SJSA1 (cell line): ENCODE data around the gene SHROOM3. TPM values are rescaled to one million over a fixed set of nuclear protein-coding genes. Genes with fewer than 3 reads are reported as not detected.
"Not testable (repeated sequence)": the region's sequence is repeated elsewhere in the genome, so short reads cannot be mapped to it uniquely, and the experiment has no call there.

Experiments used
- DNase-seq, 2 experiments: peaks; one replicate each; pipeline ENCODE4 v3.0.0-alpha.2; 2015 to 2020; ENCODE audit warnings: low spot score in 2 of 2, low read depth in 1 of 2
- H3K27ac ChIP-seq: fragments of 250-450 bp; sonication (Bioruptor Pico); 2 replicates; pipeline ENCODE4 v1.5.1; 2020; ENCODE audit warnings: mild to moderate bottlenecking, moderate library complexity
- H3K27me3 ChIP-seq: fragments of 250-450 bp; sonication (Bioruptor Pico); replicated peaks from 2 replicates; pipeline ENCODE4 v1.5.1; 2020; ENCODE audit warnings: mild to moderate bottlenecking, moderate library complexity
- H3K36me3 ChIP-seq: fragments of 250-450 bp; sonication (Bioruptor Pico); 2 replicates; pipeline ENCODE4 v1.5.1; 2020; ENCODE audit warnings: mild to moderate bottlenecking
- H3K4me1 ChIP-seq: fragments of 250-450 bp; sonication (Bioruptor Pico); replicated peaks from 2 replicates; pipeline ENCODE4 v1.6.1; 2021; ENCODE audit warnings: mild to moderate bottlenecking
- H3K4me3 ChIP-seq: fragments of 250-450 bp; sonication (Bioruptor Pico); 2 replicates; pipeline ENCODE4 v1.5.1; 2020; ENCODE audit warnings: mild to moderate bottlenecking
- H3K9me3 ChIP-seq: fragments of 250-450 bp; sonication (Bioruptor Pico); replicated peaks from 2 replicates; pipeline ENCODE4 v1.5.1; 2020; ENCODE audit warnings: mild to moderate bottlenecking
- total RNA-seq: library from RNA; depleted of rRNA; stranded (reverse); fragments of >200 nt; shearing (Covaris generic); gene quantifications from 2 replicates; pipeline ENCODE4 v1.2.3, GENCODE V29; 2014

Gene SHROOM3
- total RNA-seq, 1 experiment from 2014 or later: 18.7 TPM

- H3K4me1 ChIP-seq: peaks cover 12% of the 10 kb centered on the region
- H3K36me3 ChIP-seq: no peaks in the 10 kb centered on the region
- H3K27ac ChIP-seq: no peak overlapping the region
- H3K4me3 ChIP-seq: no peak overlapping the region
- no peaks in the 10 kb centered on the region for H3K9me3 ChIP-seq
- H3K27me3 ChIP-seq: no peaks in the 10 kb centered on the region
- DNase-seq: no peak
Observed at GRCh38 chr4:76596713-76597112, 161.7 kb downstream of the SHROOM3 start.

GRCh38 chr4:76597423-76597979, 162.5 kb downstream of the SHROOM3 start:
- DNase-seq: no peak
- no peak overlapping the region for H3K27ac ChIP-seq
- no peak overlapping the region for H3K4me3 ChIP-seq
- H3K27me3 ChIP-seq: no peaks in the 10 kb centered on the region
- peaks cover 9% of the 10 kb centered on the region for H3K4me1 ChIP-seq
- H3K36me3 ChIP-seq: no peaks in the 10 kb centered on the region
- H3K9me3 ChIP-seq: no peaks in the 10 kb centered on the region

- DNase-seq: no peak
- H3K27ac ChIP-seq: no peak overlapping the region
- no peaks in the 10 kb centered on the region for H3K9me3 ChIP-seq
- peaks cover 7% of the 10 kb centered on the region for H3K4me1 ChIP-seq
- no peaks in the 10 kb centered on the region for H3K27me3 ChIP-seq
- H3K4me3 ChIP-seq: no peak overlapping the region
- no peaks in the 10 kb centered on the region for H3K36me3 ChIP-seq
Observed at GRCh38 chr4:76600447-76600846, 165.4 kb downstream of the SHROOM3 start.

- no peak for DNase-seq
- Histone ChIP-seq H3K4me3 (no peak overlapping the region), H3K27me3 (no peaks in the 10 kb centered on the region), H3K36me3 (no peaks in the 10 kb centered on the region), H3K4me1 (peaks cover 12% of the 10 kb centered on the region), H3K9me3 (no peaks in the 10 kb centered on the region), H3K27ac (no peak overlapping the region)
Observed at GRCh38 chr4:76601791-76602190, 166.8 kb downstream of the SHROOM3 start.

- Histone ChIP-seq H3K4me3 (no peak overlapping the region), H3K27ac (no peak overlapping the region), H3K27me3 (no peaks in the 10 kb centered on the region), H3K36me3 (no peaks in the 10 kb centered on the region), H3K4me1 (peaks cover 38% of the 10 kb centered on the region), H3K9me3 (no peaks in the 10 kb centered on the region)
- no peak for DNase-seq
Observed at GRCh38 chr4:76605099-76605563, 170.1 kb downstream of the SHROOM3 start.

- Histone ChIP-seq H3K9me3 (no peaks in the 10 kb centered on the region), H3K27ac (peak overlapping the region; percentile 1; the same call in 1 of the 2 replicates), H3K4me1 (peaks cover 54% of the 10 kb centered on the region), H3K4me3 (no peak overlapping the region), H3K27me3 (no peaks in the 10 kb centered on the region), H3K36me3 (no peaks in the 10 kb centered on the region)
- no peak for DNase-seq
Observed at GRCh38 chr4:76606645-76607265, 171.7 kb downstream of the SHROOM3 start.

GRCh38 chr4:76607266-76607799, 172.3 kb downstream of the SHROOM3 start:
- H3K36me3 ChIP-seq: no peaks in the 10 kb centered on the region
- H3K4me3 ChIP-seq: no peak overlapping the region
- H3K4me1 ChIP-seq: peaks cover 60% of the 10 kb centered on the region
- H3K27ac ChIP-seq: peak overlapping the region; percentile 1; the same call in 1 of the 2 replicates
- no peaks in the 10 kb centered on the region for H3K9me3 ChIP-seq
- H3K27me3 ChIP-seq: no peaks in the 10 kb centered on the region
- DNase-seq: no peak

GRCh38 chr4:76607846-76608245, 172.8 kb downstream of the SHROOM3 start:
- Histone ChIP-seq H3K4me3 (no peak overlapping the region), H3K9me3 (no peaks in the 10 kb centered on the region), H3K4me1 (peaks cover 62% of the 10 kb centered on the region), H3K27me3 (no peaks in the 10 kb centered on the region), H3K36me3 (no peaks in the 10 kb centered on the region), H3K27ac (no peak overlapping the region)
- no peak for DNase-seq

- H3K4me3 ChIP-seq, H3K27me3 ChIP-seq, H3K9me3 ChIP-seq, H3K36me3 ChIP-seq, H3K27ac ChIP-seq, DNase-seq: not testable (repeated sequence)
- peaks cover 62% of the 10 kb centered on the region for H3K4me1 ChIP-seq
Observed at GRCh38 chr4:76608549-76608948, 173.5 kb downstream of the SHROOM3 start.

GRCh38 chr4:76610751-76611547, 175.9 kb downstream of the SHROOM3 start:
- H3K4me1 ChIP-seq: peaks cover 53% of the 10 kb centered on the region

GRCh38 chr4:76611616-76612207, 176.7 kb downstream of the SHROOM3 start:
- Histone ChIP-seq H3K9me3 (no peaks in the 10 kb centered on the region), H3K27me3 (no peaks in the 10 kb centered on the region), H3K4me1 (peaks cover 51% of the 10 kb centered on the region), H3K4me3 (no peak overlapping the region), H3K27ac (peak overlapping the region; percentile 72), H3K36me3 (no peaks in the 10 kb centered on the region)
- DNase-seq: no peak

More at GRCh38 chr4:76610751-76611547, 175.9 kb downstream of the SHROOM3 start:
- H3K4me3 ChIP-seq: no peak overlapping the region
- DNase-seq: peak in 1 of 2 experiments; percentile 79
- H3K27ac ChIP-seq: peak overlapping the region; percentile 72
- no peaks in the 10 kb centered on the region for H3K27me3 ChIP-seq
- H3K9me3 ChIP-seq: no peaks in the 10 kb centered on the region
- H3K36me3 ChIP-seq: no peaks in the 10 kb centered on the region

- Histone ChIP-seq H3K27me3 (no peaks in the 10 kb centered on the region), H3K4me3 (no peak overlapping the region), H3K4me1 (peaks cover 30% of the 10 kb centered on the region), H3K36me3 (no peaks in the 10 kb centered on the region), H3K9me3 (no peaks in the 10 kb centered on the region), H3K27ac (no peak overlapping the region)
- no peak for DNase-seq
Observed at GRCh38 chr4:76614589-76614988, 179.6 kb downstream of the SHROOM3 start.

GRCh38 chr4:76615999-76616398, 181.0 kb downstream of the SHROOM3 start:
- H3K27me3 ChIP-seq: no peaks in the 10 kb centered on the region
- H3K36me3 ChIP-seq: no peaks in the 10 kb centered on the region
- no peak for DNase-seq
- H3K9me3 ChIP-seq: no peaks in the 10 kb centered on the region
- no peak overlapping the region for H3K27ac ChIP-seq
- peaks cover 16% of the 10 kb centered on the region for H3K4me1 ChIP-seq
- no peak overlapping the region for H3K4me3 ChIP-seq
